ENCODE data around the gene NR2F1. TPM values are rescaled to one million over a fixed set of nuclear protein-coding genes. Genes with fewer than 3 reads are reported as not detected.

NR2F1 gene
- total RNA-seq, 2 donors from 2014 or later, result 2.7 to 2.9 TPM

GRCh38 chr5:93576994-93577853 lies 5.8 kb upstream of the NR2F1 start:
- intact Hi-C loops (cut with DNase I), result no loop called here
- no peak for DNase-seq
- Histone ChIP-seq H3K27ac (no peak overlapping the region), H3K9ac (ENCODE audit: low read depth in 2 of 2, low read length in 2 of 2) (no peak overlapping the region), H3K4me1 (peaks cover 6% of the 10 kb centered on the region), H3K36me3 (no peaks in the 10 kb centered on the region), H3K4me3 (no peak overlapping the region), H3K9me3 (no peaks in the 10 kb centered on the region), H3K27me3 (peaks cover 69% of the 10 kb centered on the region)
- TF ChIP-seq CTCF (IDR thresholded peaks at IDR 0.05), result no peak

DNA sequence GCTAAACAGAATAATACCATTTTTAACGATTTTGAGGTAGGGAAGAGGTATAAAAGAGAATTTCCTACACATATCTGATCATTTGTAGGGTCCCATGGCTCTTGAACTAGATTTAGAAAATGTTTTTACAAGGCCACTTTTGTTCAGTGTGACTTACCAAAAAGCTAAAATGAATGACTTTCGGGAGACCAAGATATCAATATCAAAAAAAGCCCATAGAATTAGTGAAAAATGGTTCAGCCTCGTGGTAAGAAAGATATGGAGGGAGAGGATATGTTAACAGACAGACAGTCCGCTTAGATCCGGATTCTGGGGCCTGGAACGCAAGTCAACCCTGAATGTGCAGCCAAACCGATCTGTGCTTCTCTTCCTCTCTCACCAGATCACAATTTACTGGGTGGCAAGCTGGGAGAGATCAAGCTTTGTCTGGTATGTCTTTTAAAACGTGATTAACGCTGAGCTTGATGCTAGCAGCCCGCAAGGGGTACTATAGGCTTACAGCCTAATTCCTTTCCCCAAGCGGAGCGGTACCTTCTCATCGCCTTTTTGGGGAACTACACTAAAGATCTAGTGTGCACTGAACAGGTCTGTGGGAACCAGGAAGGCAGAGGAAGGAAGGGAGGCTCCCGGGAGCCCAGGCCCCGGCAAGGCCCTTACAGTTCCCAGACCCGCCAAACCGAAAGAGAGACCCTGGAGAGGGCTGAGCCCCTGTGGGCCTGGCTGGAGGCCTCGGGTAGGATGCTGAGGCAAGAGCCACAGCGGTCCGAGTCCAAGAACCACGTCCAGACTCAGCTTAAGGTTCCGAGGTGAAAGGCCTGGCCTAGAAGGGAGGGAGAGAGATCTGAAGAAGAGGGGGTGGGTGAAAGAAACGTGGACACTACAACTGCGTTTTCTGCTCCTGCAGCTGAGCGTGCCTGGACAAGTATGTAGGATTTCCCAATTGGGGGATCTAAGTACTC lies 4.9 kb upstream of the NR2F1 start:
- TF ChIP-seq CTCF (IDR thresholded peaks at IDR 0.05), result no peak
- H3K9me3 ChIP-seq, result no peaks in the 10 kb centered on the region
- DNase-seq, result no peak
- peaks cover 62% of the 10 kb centered on the region for H3K27me3 ChIP-seq
- no peak overlapping the region for H3K4me3 ChIP-seq
- intact Hi-C loops (cut with DNase I), result no loop called here
- peaks cover 6% of the 10 kb centered on the region for H3K4me1 ChIP-seq
- no peaks in the 10 kb centered on the region for H3K36me3 ChIP-seq
- H3K27ac ChIP-seq, result peak overlapping the region; percentile 52
- peak overlapping the region in 1 of 2 donors; percentile 34 for H3K9ac ChIP-seq (ENCODE audit: low read depth in 2 of 2, low read length in 2 of 2)

DNA sequence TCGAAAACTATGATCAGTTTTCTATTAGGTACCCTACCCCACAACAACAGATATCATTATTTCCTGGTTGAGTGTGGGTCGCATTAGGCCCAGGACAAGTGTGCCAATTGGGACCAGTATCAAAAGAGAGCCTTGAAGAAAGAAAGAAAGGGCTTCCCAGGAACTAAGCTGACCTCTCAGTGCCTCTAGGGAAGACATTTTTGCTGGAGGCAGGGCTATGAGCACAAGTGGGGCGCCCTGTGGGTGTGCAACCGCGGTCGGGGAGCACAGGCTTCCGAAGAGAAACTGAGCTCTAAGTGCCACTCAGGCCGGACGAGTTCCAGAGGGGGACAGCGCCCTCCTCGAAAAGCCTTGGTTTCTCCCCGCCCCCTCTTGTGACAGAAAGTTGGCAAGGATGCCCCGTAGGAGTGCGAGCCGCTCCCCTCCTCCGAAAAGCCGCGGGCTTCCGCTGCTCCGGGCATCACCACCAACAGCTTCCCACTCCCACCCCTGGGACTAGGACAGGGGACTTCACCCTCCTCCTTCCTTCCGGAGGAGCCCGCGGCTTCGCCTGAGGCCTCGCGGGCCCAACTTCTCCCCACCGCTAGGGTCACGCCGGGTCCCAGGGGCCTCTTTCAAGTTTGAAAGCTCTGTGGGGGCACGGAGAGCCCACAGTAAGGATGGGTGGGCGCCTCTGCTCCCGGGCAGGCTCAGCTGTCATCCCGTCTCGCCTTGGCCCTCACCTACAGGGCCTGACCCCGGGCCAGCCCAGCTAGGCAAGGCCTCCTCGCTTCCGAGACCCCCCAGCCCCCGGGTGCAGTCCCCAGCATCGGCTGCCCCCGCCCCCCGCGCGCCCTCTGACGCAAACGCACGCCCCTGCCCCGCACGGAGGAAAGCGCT lies 4.0 kb upstream of the NR2F1 start:
- Histone ChIP-seq H3K27me3 (peaks cover 61% of the 10 kb centered on the region), H3K4me1 (peaks cover 6% of the 10 kb centered on the region), H3K9ac (ENCODE audit: low read depth in 2 of 2, low read length in 2 of 2) (peak overlapping the region; percentile 38 to 48), H3K9me3 (no peaks in the 10 kb centered on the region), H3K36me3 (no peaks in the 10 kb centered on the region), H3K4me3 (peak overlapping the region; percentile 57), H3K27ac (peak overlapping the region; percentile 52)
- TF ChIP-seq CTCF (IDR thresholded peaks at IDR 0.05), result no peak
- intact Hi-C loops (cut with DNase I), result no loop called here
- DNase-seq, result peak; percentile 53

- peak overlapping the region; percentile 52 for H3K27ac ChIP-seq
- H3K9ac ChIP-seq (ENCODE audit: low read depth in 2 of 2, low read length in 2 of 2), result peak overlapping the region in 1 of 2 donors; percentile 52
- H3K4me1 ChIP-seq, result peaks cover 6% of the 10 kb centered on the region
- intact Hi-C loops (cut with DNase I), result loop anchor here (5.0 to 10.0 kb wide), 2 partner anchors 218 to 335 kb away; no protein-coding TSS in a partner anchor
- H3K9me3 ChIP-seq, result no peaks in the 10 kb centered on the region
- peaks cover 55% of the 10 kb centered on the region for H3K27me3 ChIP-seq
- H3K4me3 ChIP-seq, result peak overlapping the region; percentile 57
- no peaks in the 10 kb centered on the region for H3K36me3 ChIP-seq
- DNase-seq, result no peak
- no peak for TF ChIP-seq CTCF (IDR thresholded peaks at IDR 0.05)
These were observed 3.3 kb upstream of the NR2F1 start for GRCh38 chr5:93579692-93580062.
